A172 (cell line): ENCODE measurements around the gene HCFC1. TPM values are rescaled to one million over a fixed set of nuclear protein-coding genes. Genes with fewer than 3 reads are reported as not detected.

Experiments used
- DNase-seq: peaks from one replicate; pipeline ENCODE4 v3.0.0-alpha.2; 2015; ENCODE audit warnings: low spot score
- total RNA-seq: library from RNA; depleted of rRNA; stranded (reverse); fragments of >200 nt; shearing (Covaris generic); gene quantifications from 2 replicates; pipeline ENCODE4 v1.2.3, GENCODE V29; 2014

HCFC1 gene
- total RNA-seq, 1 experiment from 2014 or later, result 40.8 TPM

DNA sequence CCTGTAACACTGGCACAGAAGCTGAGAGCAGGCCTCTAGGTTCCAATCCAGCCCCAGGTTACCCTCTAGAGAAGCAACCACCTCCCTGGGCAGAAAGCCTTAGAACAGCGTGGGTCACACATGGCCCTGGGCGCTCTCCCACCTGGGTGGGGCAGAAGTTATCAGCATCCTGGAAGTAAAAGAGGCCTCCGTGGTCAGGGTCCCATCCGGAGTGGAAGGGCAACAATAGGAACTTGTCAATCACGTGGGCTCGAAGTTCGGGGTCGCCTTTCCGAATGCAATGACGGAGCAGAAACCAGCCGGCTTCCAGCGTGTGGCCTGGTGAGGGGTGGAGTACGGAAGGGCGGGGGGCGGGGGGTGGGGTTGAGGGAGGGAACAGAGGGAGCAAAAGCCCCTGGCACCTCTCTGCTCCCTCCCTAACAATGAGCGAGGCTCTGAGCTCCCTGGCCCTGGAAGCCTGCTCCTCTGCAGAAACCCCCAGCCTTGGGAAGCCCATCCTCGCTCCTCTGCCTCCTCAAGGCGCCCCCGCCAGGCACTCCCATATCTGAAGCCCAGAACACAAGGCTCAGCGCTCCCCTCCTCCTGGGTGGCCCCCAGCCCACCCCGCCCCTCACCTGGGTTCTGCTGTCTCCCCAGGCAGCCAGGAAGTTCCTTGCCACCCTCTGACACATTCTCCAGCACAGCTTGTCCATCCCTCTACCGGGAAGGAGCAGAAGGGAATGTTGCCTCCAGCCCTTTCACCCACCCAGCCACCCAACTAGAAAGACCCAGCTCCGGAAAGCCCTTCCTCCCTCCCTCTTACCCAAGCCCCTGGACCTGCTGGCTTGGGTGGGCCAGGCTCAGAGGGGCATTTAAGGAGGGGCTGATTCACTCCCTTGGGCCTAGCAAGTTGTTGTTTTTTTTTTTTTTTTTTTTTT lies 30.0 kb downstream of the HCFC1 start:
- DNase-seq, result no peak

DNA sequence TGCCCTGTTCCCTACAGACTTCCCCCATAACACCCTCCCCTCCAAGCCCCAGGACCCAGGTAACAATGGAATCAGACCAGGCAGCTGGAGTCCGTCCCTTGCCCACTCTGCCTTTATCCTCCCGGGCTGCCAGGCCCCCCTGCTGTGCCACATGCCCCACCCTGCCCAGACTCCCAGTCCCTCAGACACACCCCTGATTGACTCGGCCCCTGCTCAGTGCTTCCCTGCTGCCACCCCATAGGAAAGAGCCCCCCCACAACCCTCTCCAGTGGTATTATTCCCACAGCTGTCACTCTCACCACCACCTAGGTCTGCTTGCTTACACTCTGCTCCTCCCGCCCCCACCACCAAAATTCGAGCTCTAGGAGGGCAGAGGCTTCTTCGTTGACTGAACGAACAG lies 32.0 kb downstream of the HCFC1 start:
- no peak for DNase-seq

DNA sequence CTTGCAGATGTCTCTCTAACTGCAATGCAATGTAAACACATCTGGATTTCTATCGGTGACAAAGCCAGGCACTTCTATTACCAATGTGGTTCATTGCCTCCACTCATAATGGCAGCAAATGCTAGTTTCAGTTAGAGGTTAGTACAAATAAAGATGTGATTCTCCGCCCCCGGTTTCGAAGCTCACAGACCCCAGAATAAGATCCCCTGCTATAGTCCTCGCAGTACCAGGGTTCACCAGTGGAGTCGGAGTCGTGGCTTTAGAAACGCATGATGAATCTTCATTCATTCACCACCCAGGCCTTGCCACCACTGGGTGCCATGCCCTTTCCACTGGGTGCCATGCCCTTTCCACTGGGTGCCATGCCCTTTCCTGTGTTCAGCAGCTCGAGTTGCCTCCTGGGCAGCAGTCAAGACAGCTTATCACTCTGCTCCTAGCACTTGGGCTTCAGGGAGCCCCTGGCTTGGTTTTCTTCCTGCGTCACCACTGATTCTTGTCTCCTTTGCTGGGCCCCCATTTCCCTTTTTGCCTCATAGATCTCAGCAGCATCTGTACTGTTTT lies 33.3 kb downstream of the HCFC1 start:
- DNase-seq, result no peak

DNA sequence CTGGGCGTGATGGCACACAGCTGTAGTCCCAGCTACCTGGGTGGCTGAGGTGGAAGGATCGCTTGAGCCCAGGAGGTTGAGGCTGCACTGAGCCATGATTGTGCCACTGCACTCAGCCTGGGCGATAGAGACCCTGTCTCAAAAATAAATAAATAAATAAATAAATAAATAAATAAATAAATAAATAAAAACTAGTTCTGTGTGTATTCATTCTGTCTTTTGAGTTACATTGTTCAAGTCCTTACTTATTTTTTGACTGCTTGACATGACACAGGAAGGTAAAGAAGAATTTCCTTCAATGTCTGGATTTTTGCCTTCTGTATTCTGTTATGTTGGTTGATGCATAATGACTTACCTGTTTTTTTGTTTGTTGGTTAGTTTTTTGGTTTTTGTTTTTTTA lies 34.6 kb downstream of the HCFC1 start:
- DNase-seq, result no peak

DNA sequence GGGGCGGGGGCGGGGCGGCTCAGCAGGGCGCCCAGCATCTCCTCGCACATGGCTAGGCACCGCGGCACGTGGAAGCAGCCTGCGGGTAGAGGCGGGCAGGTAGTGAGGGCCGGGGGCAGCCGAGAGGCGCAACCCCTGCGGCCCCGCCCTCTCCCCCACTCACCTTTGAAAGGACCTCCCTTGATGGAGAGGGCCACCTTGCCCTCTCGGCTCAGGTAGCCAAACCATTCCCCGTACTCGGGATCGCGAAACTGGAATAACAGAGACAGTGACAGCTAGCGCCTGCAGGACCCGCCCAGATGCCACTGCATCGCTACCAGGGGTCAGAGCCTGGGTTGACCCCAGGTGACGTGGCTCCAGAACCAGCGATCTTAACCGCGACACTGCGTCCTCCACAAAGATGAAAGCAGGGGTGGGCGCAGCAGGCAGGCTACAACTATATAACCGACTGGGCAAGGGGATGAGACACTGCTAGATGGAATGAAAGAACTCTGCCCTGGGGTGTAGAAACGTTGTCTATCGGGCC lies 36.2 kb downstream of the HCFC1 start:
- DNase-seq, result no peak

DNA sequence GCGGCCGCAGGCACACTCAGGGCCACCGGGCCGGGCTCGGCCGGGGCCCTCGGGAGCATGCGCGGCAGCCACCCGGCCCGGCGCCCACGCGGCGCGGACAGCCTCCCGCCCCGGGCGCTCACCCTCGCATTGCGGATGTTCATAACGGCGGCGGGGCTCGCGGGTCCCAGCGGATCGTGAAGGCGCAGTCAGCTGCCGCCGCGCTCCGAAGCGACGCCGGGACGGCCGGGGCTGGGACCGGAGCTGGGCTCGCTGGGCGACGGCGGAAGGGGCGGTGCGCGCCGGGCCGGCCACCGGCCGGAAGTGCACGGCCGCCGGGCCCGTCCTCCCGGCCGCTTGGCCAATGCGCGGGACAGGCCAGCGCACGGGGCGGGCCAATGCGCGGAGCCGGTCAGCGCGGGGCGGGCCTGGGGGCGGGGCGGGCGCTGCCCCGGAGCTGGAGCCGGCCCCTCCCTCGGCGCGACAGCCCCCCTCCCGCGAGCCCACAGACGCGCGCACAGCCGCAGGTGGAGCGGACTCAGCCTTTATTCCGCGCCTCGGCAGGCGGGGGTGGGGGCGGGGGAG lies 36.8 kb downstream of the HCFC1 start, which contains the start of gene NAA10:
TSS of gene NAA10 (minus strand) at position 276 of the 564 bp plus-strand sequence. CDS start at position 143, 133 bp downstream.
- DNase-seq, result peak; percentile 55

DNA sequence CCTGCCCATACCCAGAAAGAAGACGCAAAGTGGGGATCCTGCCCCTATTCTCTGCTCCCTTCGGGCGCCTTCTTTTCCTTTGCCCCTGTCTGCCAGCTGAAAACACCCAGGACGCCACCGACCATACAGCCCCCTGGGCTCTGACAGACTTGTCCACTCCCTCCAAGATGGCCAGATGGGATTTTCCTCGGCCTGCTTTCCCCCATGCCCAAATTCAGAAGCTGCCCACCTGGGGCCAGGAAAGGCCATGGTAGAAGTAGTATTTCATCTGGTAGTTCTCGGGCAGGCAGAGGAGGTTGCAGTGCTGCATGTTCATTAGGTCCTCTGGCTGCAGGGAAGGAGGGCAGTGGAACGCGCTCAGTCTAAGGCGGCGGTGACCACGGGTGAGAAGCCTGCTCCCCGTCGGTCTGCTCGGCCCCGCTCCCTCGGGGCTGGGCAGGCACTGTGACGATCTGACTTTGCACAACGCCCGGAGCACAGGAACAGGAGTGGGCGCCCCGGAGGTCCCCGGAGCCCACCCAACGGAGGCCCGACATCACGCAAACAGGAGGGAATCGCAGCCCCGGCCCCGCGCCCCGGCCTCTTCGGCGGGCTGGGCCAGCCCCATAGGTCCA lies 37.4 kb downstream of the HCFC1 start:
- DNase-seq, result no peak

DNA sequence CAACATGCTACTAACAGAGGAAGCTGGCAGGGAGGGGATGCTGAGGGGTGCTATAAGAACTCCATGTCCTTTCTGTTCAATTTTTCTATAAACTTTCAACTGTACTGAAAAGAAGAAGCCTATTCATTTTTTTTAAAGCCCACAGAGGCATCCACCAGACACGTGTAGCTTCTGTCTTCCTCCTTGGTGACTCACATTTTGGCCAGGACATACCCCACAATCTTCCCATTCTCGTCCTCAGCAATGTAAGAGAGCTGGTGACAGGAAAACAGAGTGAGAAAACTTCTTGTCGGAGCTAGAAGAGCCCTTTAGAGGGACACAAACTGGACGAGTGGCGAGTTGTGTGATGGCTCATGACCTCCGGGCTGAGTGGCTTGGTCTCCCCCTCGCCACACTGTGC lies 37.9 kb downstream of the HCFC1 start:
- peak; percentile 37 for DNase-seq

DNA sequence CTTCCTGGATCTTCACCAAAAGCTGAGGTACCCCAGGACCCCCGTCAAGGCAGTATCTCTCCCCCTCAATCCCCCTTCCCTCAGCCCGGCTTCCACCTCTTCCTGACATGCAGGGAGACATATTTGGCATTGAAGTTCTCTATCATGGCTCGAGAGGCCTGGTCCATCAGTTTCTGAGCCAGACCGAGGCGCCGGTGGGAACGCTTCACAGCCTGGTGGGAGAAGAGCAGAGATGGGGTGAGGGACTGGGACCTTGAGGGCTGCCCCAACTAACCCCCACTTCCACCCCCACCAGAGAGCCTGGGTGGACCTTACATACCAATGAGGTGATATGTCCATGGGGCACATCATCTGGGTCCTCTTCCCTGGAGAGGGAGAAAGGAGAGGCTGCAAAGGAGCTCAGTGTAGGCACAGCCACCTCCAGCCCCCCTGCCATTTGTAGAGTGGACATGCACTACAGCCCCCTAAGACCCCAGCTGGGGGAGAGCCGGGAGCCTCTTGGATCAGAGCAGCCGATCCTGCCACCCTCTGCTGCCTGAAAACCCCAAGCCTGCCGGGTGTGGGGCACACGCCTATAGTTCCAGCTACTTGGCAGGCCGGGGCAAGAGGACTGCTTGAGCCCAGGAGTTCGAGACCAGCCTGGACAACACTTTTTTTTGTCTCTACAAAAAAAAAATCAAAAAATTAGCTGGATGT lies 39.2 kb downstream of the HCFC1 start:
- DNase-seq, result no peak

DNA sequence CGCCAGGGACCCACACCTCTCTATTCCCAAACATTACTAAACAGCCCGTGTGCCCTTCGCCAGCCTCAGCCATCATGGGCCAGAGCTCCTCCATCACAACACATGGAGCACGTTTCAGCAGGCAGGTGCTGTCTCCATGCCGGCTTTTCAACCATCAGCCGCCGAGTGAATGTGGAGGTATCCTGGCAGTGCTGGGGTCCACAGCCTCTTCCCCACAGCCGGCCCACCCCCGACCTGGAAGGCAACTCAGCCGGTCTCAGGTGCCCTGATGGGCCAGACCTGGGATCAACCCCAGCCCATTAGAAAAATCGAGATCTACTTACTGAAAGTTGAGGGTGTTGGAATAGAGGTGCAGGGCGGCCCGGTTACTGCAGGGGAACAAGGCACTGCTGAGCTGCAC lies 39.9 kb downstream of the HCFC1 start:
- DNase-seq, result no peak

DNA sequence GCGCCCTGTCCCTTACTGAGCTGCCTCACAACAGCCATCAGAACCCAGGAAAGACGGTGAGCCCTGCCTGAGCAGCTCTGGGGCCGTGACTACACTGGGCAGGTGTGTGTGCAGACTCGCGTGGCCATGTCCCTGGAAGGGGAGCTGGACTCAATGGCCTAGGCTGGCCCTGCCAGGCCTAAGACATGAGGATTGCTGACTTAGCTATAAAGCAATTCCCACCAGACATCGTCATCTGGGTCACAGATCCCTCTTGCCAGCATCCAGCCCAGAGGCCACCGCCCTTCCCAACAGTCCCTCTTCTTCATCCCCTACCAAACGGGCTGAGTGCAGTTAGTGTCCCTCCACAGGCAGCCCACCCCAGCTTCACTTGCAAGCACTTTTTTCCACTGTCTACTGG lies 40.5 kb downstream of the HCFC1 start:
- no peak for DNase-seq

DNA sequence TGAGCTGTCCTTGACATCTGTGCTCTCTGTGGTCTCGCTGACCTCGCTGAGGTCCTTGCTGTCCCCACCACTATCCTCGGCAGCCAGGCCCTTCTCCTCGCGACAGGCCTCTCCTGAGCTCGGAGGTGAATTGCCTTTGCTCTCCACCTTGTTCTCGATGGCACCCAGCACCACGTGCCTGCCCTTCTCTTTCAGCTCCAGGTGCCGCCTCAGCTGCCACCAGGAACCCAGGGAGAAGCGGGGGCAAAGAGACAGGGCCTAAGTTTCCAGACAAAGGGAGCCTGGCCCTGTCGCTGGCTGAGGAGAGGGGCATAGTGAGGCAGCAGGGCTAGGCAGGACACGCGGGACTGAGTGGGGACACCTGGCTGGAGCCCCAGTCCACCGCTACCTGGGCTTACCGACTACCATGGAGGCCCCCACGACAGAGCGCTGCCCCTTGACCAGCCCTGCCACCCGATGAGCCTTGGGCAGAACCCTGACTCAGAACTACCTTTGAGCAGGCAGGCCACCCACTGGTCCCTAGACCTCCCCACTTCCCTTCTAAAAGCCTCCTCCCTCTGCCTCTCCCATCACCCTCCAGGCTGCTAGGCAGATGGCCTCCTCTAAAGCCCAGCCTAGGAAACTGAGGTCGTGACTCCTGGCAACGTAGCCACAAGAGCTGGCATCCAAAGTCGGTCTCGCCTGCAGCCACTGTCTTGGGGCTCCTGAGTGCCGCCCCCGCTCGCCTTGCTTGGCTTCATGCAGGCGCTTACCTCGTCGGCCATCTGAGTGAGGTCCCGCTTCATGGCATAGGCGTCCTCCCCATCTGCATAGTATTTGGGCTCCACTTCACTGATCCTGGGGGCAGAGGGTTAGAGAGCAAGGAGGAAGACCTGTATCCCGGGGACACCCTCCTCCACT lies 41.4 kb downstream of the HCFC1 start:
- DNase-seq, result no peak

DNA sequence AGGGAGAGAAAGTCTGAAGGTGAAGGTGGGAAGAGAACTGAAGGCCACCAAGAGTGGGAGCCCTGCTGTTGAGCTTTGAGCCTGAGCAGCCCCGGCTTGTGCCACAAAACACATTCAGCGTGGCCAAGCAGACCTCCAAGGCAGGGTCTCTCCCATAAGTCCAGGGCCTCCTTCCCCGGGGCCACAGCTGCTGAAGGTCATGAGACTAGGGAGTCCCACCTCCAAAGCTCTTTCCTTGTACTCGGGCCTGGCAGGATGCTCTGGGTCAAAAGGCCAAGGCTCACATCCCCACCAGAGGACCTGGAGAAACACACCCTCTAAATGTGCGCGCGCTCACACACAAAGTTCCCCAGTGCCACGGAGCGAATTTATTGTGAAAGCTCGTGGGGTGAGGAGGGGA lies 42.0 kb downstream of the HCFC1 start:
- no peak for DNase-seq

DNA sequence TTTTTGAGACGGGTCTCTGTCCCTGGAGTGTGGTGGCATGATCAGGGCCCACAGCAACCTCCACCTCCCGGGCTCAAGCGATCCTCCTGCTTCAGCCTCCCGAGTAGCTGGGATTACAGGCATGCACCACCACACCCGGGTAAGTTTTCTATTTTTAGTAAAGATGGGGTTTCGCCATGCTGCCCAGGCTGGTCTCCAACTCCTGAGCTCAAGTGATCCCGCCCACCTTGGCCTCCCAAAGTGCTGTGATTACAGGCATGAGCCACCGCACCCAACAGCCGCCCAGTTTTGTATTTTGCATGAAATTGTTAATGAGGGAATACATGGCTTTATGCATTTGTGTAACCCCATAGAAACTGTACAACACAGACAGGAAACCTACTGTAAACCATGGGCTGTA lies 42.8 kb downstream of the HCFC1 start:
- no peak for DNase-seq

DNA sequence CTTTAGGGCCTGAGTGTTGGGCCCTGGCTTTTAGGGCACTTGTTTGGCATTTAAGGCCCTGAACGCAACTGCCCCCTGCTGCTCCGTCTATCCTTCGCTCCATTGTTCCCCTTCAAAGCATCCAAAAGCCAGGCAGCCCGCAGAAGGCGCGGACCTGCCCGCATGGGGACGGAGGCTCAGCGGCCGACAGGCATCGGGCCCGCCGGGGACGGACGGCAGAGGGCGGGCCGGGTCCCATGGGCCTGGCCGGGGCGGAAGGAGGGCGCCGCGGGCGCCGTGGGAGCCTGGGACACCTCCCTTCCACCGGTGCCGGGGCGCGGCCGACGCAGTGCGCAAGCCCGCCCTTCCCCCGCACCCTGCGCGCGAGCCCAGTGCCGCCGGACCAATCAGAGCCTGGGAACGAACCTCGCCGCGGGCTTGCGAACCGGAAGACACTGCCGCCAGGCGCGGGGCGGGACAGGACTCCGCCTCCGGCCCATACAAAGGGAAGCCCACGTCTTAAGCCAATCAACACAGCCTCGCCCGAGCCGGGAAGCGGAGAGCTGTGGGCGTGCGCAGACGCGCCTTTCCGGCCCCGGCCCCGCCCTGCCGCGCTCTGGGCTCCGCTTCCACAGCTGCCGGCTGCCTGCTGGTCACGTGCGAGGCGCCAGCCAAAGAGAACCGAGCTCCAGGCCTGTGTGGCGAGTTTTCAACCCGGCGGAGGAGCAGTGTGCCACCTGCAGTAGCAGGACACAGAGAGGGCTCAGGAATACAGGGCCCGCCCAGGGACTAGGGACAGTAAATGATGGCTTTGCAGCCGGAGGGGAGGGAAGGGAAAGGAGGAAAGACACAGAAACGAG lies 43.5 kb downstream of the HCFC1 start:
- peak; percentile 97 for DNase-seq

DNA sequence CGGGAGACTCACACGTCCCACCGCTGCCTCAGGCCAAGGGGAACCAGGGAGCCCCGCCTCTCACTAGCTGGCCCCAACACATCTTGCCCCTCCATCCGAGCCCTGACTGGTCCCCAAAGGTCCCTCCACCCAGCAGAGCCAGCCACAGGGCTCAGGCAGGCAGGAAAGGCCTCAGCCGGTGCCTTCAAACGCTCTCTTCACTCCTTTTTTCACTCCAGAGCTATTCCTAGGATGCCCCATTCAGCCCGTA lies 44.0 kb downstream of the HCFC1 start:
- no peak for DNase-seq

DNA sequence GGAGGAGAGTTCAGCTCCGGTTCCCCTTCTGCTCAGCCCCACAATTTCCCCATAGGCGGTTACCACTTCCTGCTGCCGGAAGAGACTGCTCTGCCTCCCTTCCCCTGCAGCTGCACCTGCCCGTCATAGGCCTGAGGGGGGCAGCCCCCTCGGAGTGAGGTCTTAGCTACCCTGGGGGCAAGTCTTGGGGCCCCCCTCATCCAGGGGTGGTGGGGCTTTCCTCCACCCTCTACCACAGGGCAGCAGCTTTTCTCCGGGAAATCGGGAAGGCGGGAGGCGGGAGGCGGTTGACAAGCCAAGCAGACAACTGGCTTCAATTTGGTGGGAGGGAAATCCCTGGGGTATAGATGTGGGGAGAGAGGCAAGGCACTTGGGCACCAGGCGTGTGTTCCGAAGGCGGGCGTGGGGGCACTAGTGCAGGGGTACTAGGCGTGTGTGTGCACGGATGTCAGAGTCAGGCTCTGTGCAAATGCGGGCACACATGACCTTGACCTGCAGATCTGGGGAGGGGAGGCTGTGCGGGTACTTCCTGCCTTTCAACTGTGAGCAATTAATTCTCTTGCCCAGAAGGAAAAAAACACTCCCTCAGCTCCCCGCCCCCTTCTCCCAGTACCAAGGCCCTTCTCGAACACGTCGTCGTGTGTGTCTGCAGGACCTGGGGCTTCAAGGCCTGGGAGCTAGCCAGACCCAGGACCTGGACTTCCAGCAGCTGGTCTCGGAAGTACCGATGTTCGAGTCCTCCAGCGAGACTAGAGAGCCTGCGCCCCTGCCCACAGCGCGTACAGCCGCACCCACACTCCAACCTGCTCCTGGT lies 44.6 kb downstream of the HCFC1 start:
- peak; percentile 69 for DNase-seq

DNA sequence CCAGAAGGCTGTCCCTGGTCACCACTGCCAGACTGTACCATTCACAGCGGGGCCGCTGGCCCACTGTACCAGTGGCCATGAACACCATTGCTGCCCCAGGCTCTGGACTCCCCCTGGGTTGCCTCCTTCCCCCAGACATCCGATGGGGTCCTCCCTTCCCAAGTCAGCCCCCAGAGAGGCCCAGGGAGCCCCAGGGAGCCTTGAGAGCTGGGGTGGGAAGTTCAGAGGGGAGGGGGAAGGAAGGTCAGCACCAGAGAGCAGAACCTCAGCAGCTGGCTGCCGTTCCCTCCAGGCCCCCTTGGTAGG lies 45.1 kb downstream of the HCFC1 start:
- DNase-seq, result no peak
